ENCODE results near the gene SHISAL1. TPM values are rescaled to one million over a fixed set of nuclear protein-coding genes. Genes with fewer than 3 reads are reported as not detected.

SHISAL1 gene
- total RNA-seq, result 0.16 TPM in 1 of 2 replicates, not detected in the other

DNA sequence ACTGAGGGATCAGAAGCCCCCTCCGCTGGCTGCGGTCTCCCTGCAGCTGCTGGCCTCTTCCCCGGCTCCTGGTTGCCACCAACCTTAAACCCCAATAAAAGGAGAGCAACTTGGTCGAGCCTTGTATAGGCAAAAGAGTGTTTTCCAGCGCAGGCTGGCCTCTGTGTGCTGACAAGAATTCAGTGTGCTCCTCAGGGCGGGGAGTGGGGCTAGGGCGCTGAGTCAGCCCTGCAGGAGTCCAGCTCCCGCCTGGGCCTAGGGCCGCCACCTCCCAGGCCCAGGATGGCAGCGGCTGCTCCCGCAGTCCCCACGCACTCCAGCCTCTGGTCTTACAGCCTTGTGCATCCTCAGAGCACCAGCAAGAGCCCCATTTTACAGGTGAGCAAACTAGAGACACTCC lies at the start of gene SHISAL1:
SHISAL1 (minus strand) TSS at position 186 of the 400 bp plus-strand sequence. CDS start 12,006 bp downstream, outside the sequence.

Other genes with a start within 250 kb of the SHISAL1 start
- not detected in 2 replicates for gene PARVG, start 132.0 kb downstream of the SHISAL1 start, total RNA-seq
- 20.3 and 22.5 TPM in 2 replicates for gene RTL6, start 185.3 kb upstream of the SHISAL1 start, total RNA-seq

Data from epithelial cell of alveolus of lung (primary cell).